Heart right ventricle (tissue), 16 donors: ENCODE results near the gene SSC5D. TPM values are rescaled to one million over a fixed set of nuclear protein-coding genes. Genes with fewer than 3 reads are reported as not detected.

ENCODE experiments used
- ATAC-seq, 8 donors: fragments of 200-7000 bp; cut with Tn5 transposase; one replicate each; pipeline ENCODE4 v1.9.1; 2020; ENCODE audit warnings: mild to moderate bottlenecking in 8 of 8, moderate library complexity in 8 of 8, moderate number of reproducible peaks in 1 of 8
- DNase-seq, 2 donors: peaks; one replicate each; pipeline ENCODE4 v3.0.0-alpha.2; 2020
- H3K27ac ChIP-seq, 10 donors: fragments of 200-600 bp; sonication (generic) in 2 of 10; one replicate each; pipeline versions ENCODE4 v1.5.0 to v1.8.0; 2020 to 2022; ENCODE audit warnings: mild to moderate bottlenecking in 3 of 10
- H3K27me3 ChIP-seq, 7 donors: fragments of 200-600 bp; one replicate each; pipeline ENCODE4 v1.8.0; 2021 to 2022; ENCODE audit warnings: mild to moderate bottlenecking in 2 of 7
- H3K36me3 ChIP-seq, 9 donors: fragments of 200-600 bp; sonication (generic) in 1 of 9; one replicate each; pipeline versions ENCODE4 v1.5.0 to v1.8.0; 2020 to 2022; ENCODE audit warnings: mild to moderate bottlenecking in 2 of 9
- H3K4me1 ChIP-seq, 9 donors: fragments of 200-600 bp; sonication (generic) in 1 of 9; one replicate each; pipeline versions ENCODE4 v1.5.0 to v1.8.0; 2020 to 2022; ENCODE audit warnings: mild to moderate bottlenecking in 4 of 9
- H3K4me3 ChIP-seq, 10 donors: fragments of 200-600 bp; sonication (generic) in 2 of 10; one replicate each; pipeline versions ENCODE4 v1.5.0 to v1.8.0; 2020 to 2022; ENCODE audit warnings: mild to moderate bottlenecking in 7 of 10, moderate library complexity in 2 of 10
- H3K9me3 ChIP-seq, 11 donors: fragments of 200-600 bp in 10 of 11; sonication (generic) in 2 of 11; one replicate each; pipeline versions ENCODE4 v1.5.0 to v1.8.0; 2013 to 2022; ENCODE audit warnings: mild to moderate bottlenecking in 2 of 11, control low read depth in 1 of 11, moderate library complexity in 1 of 11
- WGBS, 2 donors: extraction: QIAGEN DNeasy Blood & Tissue Kit; methylation state at CpG; one replicate each; pipeline ENCODE4 v1.1.7; 2013; ENCODE audit warnings: inconsistent platforms in 1 of 2; 5-methylcytosine and 5-hydroxymethylcytosine counted together
- intact Hi-C, 10 donors: fragments of 100-400 bp; cut with DNase I; formaldehyde crosslinking; loops; one replicate each; pipeline versions ENCODE4 v1.11.1 to v1.14.2; 2022
- polyA plus RNA-seq, 2 donors: library from polyadenylated mRNA; stranded (reverse); fragments of 200-250 nt; gene quantifications; one replicate each; pipeline ENCODE4 v1.2.3, GENCODE V29; 2013
- total RNA-seq, 10 donors: library from RNA; stranded (reverse); fragmentation: NEBNext Ultra II Directional in 3 of 10; extraction: Animal tissue kit (Norgen Biotek cat#: 25700) in 3 of 10; gene quantifications; one replicate each; pipeline versions ENCODE4 v1.2.1 to v1.2.4, GENCODE V29; 2021 to 2023
- TF ChIP-seq, protein P1 (sequence below), 9 donors: fragments of 200-600 bp; sonication (generic) in 2 of 9; IDR thresholded peaks; one replicate each; pipeline versions ENCODE4 v1.5.0 to v1.8.0; 2021 to 2022; ENCODE audit warnings: antibody characterized with exemption in 9 of 9, mild to moderate bottlenecking in 5 of 9, moderate library complexity in 1 of 9
- donor health status: Arrhythmogenic right ventricular cardiomyopathy.
- donor health status: ischemic (EF 13 %, LVEDD 7.1; RV severe dilation, severe dysfunction).
- donor health status: healthy with polysubstance abuse.
- donor health status: DM: no; HTN: yes; CAD: no.
- donor health status: DM: no; HTN: no; CAD: no.
- donor health status: ischemic (EF 25% LVEDD 6.9; RV normal size, moderate dysfunction).
- donor health status: ischemic (EF 25% LVEDD 5.7; RV mildly dilated, moderate dysfunction).
- donor health status: healthy.
- donor health status: DM: yes; HTN: yes; CAD: no.
- donor health status: Ischemic cardiomyopathy.
- donor health status: ischemic (EF 35%, LVEDD 5.7; RV mildly dilated, moderate dysfunction).
- donor health status: nonischemic (EF 11% LVEDD 7.7; RV severe dilation, severe dysfunction).
- donor health status: DM: yes; HTN: yes; CAD: no.
- donor health status: PGD.
- donor health status: ischemic (EF 29% LVEDD 5.4; RV normal size, mild dysfunction).
- donor health status: nonischemic (EF 23%, LVEDD 6.1; RV moderate dilation, normal function).

The SSC5D gene
- total and polyA plus RNA-seq, 12 donors = 0.72 to 6.5 (median 3.6) TPM

- Histone ChIP-seq H3K27me3 (no peaks in the 10 kb centered on the region), H3K4me3 (no peak overlapping the region), H3K4me1 (peaks cover 15 to 62% (median 42%) of the 10 kb centered on the region in 9 donors), H3K27ac (no peak overlapping the region), H3K9me3 (no peaks in the 10 kb centered on the region), H3K36me3 (peaks cover 0 to 26% (median 10%) of the 10 kb centered on the region in 9 donors)
- no peak for ATAC-seq
- DNase-seq = peak in 1 of 2 donors; percentile 11
- intact Hi-C loops = no loop called here
- 95 to 97% methylated on average over 52 of the region's 52 CpGs for WGBS, 2 donors
- TF ChIP-seq, protein P1, sequence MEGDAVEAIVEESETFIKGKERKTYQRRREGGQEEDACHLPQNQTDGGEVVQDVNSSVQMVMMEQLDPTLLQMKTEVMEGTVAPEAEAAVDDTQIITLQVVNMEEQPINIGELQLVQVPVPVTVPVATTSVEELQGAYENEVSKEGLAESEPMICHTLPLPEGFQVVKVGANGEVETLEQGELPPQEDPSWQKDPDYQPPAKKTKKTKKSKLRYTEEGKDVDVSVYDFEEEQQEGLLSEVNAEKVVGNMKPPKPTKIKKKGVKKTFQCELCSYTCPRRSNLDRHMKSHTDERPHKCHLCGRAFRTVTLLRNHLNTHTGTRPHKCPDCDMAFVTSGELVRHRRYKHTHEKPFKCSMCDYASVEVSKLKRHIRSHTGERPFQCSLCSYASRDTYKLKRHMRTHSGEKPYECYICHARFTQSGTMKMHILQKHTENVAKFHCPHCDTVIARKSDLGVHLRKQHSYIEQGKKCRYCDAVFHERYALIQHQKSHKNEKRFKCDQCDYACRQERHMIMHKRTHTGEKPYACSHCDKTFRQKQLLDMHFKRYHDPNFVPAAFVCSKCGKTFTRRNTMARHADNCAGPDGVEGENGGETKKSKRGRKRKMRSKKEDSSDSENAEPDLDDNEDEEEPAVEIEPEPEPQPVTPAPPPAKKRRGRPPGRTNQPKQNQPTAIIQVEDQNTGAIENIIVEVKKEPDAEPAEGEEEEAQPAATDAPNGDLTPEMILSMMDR (IDR thresholded peaks at IDR 0.05) = no peak
These were observed 7.0 kb upstream of the SSC5D start for GRCh38 chr19:55481148-55481793.

- H3K27ac ChIP-seq = no peak overlapping the region
- H3K4me3 ChIP-seq = no peak overlapping the region
- TF ChIP-seq, protein P1 (IDR thresholded peaks at IDR 0.05) = no peak
- H3K27me3 ChIP-seq = no peaks in the 10 kb centered on the region
- ATAC-seq (no peak), DNase-seq (peak in 1 of 2 donors; percentile 5)
- H3K9me3 ChIP-seq = no peaks in the 10 kb centered on the region
- peaks cover 20 to 67% (median 47%) of the 10 kb centered on the region in 9 donors for H3K4me1 ChIP-seq
- intact Hi-C loops = no loop called here
- H3K36me3 ChIP-seq = peaks cover 0 to 26% (median 10%) of the 10 kb centered on the region in 9 donors
- WGBS, 2 donors = 71 to 81% methylated on average over 35 to 40 of the region's 40 CpGs
These were observed 6.5 kb upstream of the SSC5D start for GRCh38 chr19:55481794-55482155.

- ATAC-seq (no peak), DNase-seq (peak in 1 of 2 donors; percentile 18)
- H3K27me3 ChIP-seq = no peaks in the 10 kb centered on the region
- TF ChIP-seq, protein P1 (IDR thresholded peaks at IDR 0.05) = no peak
- H3K27ac ChIP-seq = no peak overlapping the region
- H3K4me3 ChIP-seq = no peak overlapping the region
- peaks cover 0 to 26% (median 10%) of the 10 kb centered on the region in 9 donors for H3K36me3 ChIP-seq
- peaks cover 25 to 70% (median 51%) of the 10 kb centered on the region in 9 donors for H3K4me1 ChIP-seq
- intact Hi-C loops = no loop called here
- WGBS, 2 donors = 92 to 93% methylated on average over 50 to 83 of the region's 83 CpGs
- no peaks in the 10 kb centered on the region for H3K9me3 ChIP-seq
These were observed 5.9 kb upstream of the SSC5D start for GRCh38 chr19:55482156-55482961.

GRCh38 chr19:55482967-55483705 lies 5.1 kb upstream of the SSC5D start:
- no peak for ATAC-seq
- H3K4me1 ChIP-seq = peaks cover 27 to 70% (median 50%) of the 10 kb centered on the region in 9 donors
- no peak overlapping the region for H3K27ac ChIP-seq
- no peak for DNase-seq
- H3K27me3 ChIP-seq = no peaks in the 10 kb centered on the region
- TF ChIP-seq, protein P1 (IDR thresholded peaks at IDR 0.05) = no peak
- no peak overlapping the region for H3K4me3 ChIP-seq
- peaks cover 0 to 26% (median 10%) of the 10 kb centered on the region in 9 donors for H3K36me3 ChIP-seq
- 90% methylated on average over 39 to 47 of the region's 47 CpGs for WGBS, 2 donors
- H3K9me3 ChIP-seq = no peaks in the 10 kb centered on the region
- intact Hi-C loops = no loop called here
